ENCODE measurements around the gene ICAM2.

Gene ICAM2

DNA sequence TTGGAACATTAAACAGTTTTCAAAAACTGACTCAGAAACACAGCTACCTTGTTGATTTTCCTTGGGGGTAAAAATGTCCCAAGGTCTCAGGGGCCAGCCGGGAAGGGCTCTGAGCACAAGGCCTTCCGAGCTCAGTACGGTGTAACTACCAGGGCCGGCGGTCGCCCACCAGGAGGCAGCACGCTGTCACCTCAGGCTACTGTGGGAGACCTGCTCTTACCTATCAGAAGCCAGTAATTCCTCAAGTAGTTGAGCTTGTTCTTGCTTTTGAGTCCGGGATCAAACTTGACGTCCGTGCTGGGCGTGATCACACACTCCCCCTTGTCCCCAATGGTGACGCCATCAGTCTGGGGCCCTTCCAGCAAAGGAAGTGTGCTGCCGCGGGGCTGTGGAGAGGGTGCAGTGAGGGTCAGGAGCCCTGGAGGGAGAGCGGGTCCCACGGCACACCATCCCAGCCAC, 43.4 kb upstream of the ICAM2 start:
- TF ChIP-seq, protein P1, sequence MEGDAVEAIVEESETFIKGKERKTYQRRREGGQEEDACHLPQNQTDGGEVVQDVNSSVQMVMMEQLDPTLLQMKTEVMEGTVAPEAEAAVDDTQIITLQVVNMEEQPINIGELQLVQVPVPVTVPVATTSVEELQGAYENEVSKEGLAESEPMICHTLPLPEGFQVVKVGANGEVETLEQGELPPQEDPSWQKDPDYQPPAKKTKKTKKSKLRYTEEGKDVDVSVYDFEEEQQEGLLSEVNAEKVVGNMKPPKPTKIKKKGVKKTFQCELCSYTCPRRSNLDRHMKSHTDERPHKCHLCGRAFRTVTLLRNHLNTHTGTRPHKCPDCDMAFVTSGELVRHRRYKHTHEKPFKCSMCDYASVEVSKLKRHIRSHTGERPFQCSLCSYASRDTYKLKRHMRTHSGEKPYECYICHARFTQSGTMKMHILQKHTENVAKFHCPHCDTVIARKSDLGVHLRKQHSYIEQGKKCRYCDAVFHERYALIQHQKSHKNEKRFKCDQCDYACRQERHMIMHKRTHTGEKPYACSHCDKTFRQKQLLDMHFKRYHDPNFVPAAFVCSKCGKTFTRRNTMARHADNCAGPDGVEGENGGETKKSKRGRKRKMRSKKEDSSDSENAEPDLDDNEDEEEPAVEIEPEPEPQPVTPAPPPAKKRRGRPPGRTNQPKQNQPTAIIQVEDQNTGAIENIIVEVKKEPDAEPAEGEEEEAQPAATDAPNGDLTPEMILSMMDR (IDR thresholded peaks at IDR 0.05), result peak; percentile 55

DNA sequence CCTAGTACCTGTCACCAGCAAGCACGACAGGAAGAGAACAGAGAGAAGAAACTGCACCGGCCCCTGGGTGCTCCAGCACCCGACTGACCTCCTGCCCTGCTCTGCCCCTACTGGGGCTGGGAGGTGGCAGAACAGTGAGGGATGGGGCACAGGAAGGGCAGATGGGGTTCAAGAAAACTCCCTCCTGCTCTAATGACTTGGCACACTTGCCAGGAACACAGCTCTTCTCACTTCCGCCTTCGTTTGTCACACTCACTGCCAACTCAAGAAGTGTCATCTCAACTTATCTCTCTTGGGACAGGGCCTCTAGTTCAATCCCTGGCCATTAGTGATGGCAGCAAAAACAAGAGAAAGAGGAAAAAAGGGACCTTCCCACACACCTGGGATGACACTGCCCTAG, 42.7 kb upstream of the ICAM2 start:
- TF ChIP-seq, protein P1 (IDR thresholded peaks at IDR 0.05), result no peak

GRCh38 chr17:64061178-64061898, 40.9 kb upstream of the ICAM2 start:
- TF ChIP-seq, protein P1 (IDR thresholded peaks at IDR 0.05), result no peak

- TF ChIP-seq, protein P1 (IDR thresholded peaks at IDR 0.05), result no peak
Measured at GRCh38 chr17:64060331-64060730, 39.9 kb upstream of the ICAM2 start.

DNA sequence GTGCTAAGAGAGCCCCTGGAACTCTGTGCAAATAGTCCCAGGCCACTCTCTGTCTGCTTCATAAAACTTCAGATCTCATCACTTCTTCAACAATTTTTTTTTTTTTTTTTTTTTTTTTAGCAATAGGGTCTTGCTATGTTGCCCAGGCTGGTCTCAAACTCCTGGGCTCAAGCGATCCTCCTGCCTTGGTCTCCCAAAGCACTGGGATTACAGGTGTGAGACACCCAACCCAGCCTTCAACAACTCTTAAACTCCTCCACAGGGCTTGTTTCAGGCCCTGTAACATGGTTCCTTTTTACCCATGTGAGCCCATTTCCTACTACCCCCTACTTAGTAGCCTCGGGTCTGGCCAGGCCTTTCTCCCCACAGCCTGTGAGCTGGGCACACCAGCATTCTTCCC, 39.3 kb upstream of the ICAM2 start:
- TF ChIP-seq, protein P1 (IDR thresholded peaks at IDR 0.05), result no peak

DNA sequence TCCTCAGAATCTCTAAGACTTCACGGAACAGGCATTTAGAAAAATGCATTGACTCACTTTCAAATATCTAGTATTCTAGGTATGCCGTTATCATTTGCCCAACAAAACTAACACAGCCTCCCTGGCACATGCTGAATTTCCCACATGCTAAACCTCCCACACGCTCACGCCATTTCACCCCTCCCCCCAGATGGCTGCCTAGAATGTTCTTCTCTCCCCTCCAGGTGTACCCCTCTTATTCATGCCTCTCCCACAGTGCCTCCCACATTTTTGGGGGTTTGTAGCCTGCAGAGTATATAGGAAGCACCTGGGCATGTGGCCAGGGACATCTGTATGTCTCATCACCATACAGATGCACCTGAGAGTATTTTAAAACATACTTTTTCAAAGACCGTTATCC, 38.2 kb upstream of the ICAM2 start:
- TF ChIP-seq, protein P1 (IDR thresholded peaks at IDR 0.05), result no peak

- TF ChIP-seq, protein P1 (IDR thresholded peaks at IDR 0.05), result no peak
Measured at GRCh38 chr17:64057701-64058263, 37.3 kb upstream of the ICAM2 start.
